GM18867 (cell line): ENCODE results near the gene COX6A2.

Source experiments
- ATAC-seq: cut with Tn5 transposase; IDR thresholded peaks from one replicate; pipeline ENCODE4 v1.9.1; 2021; ENCODE audit warnings: mild to moderate bottlenecking, moderate library complexity; ENCODE audit not compliant: unreplicated experiment

COX6A2 gene

DNA sequence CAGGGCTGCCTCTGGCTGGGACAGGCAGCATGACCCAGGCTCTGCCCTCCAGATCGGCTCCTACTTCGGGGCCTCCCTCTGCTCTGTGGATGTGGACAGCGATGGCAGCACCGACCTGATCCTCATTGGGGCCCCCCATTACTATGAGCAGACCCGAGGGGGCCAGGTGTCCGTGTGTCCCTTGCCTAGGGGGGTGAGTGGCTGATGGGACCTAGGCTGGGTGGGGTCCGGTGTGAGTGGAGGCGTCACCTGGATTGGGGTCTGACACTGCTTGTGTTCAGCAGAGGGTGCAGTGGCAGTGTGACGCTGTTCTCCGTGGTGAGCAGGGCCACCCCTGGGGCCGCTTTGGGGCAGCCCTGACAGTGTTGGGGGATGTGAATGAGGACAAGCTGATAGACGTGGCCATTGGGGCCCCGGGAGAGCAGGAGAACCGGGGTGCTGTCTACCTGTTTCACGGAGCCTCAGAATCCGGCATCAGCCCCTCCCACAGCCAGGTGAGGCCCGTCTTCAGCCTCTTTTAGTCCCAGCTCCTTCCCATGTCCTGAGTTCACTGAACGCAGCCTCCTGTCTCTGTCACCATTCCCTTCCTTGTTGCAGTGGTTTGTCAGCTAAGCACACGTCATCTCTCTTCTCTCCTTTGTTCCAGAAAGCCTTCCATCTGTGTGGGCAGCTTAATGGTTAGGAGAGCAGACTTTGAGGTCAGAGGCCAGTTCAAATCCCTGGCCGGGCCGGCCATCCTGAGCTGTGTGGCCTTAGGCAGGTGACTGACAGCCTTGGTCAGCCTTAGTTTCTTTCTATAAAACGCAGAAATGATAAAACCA, 16.9 kb downstream of the COX6A2 start:
- no peak for ATAC-seq

- ATAC-seq: no peak
Observed at GRCh38 chr16:31410082-31410481, 18.1 kb downstream of the COX6A2 start.

DNA sequence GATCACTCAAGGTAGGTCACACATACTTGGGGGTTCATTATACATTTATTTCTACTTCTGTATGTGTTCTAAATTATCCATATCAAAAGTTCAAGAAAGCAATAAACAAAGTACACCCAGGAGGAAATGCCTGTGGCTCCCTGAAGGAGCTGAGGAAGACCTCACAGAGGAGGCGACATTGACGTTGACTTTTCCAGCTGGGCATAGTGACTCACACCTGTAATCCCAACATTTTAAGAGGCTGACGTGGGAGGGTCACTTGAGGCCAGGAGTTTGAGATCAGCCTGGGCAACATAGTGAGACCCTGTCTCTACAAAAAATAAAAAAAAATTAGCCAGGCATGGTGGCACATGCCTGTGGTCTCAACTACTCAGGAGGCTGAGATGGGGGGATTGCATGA, 18.7 kb downstream of the COX6A2 start:
- no peak for ATAC-seq

- no peak for ATAC-seq
Observed at GRCh38 chr16:31407406-31407805, 20.8 kb downstream of the COX6A2 start.

- no peak for ATAC-seq
Observed at GRCh38 chr16:31404353-31405064, 23.7 kb downstream of the COX6A2 start.

DNA sequence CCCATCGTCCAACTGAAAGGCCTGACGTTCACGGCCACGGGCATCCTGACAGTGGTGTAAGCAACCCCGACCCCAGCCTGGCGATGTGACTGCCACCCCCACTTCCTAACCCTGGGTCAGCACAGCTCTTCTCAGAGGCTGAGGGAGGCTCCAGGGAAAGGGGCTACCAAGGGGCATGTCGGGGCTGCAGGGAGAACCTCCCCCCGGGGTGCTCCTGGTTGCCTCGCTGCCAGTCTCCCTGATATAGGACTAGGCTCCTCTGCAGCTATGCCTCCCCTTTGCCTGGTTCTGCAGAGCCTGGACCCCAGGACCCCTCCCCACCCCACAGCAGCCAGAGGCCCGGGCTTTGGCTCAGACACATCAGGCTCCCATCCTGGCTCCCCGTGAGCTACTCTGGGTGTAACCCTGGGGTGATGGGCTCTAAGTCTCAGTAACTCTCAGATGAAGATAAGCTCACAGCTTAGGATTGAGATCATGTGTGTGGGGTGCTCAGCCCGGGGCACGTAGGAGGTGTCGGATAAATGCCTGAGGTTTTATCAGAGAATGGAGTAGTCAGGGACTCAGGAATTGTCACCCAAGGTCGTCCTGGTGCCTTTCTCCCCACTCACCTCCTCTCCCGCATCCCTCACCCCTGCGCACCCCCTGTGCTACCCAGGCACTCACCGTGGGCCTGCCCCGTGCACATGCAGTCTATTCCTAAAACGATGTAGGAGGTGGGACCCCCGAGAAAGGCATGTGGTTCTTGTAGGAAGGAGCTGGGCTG, 24.4 kb downstream of the COX6A2 start:
- ATAC-seq: no peak

GRCh38 chr16:31402687-31403086, 25.5 kb downstream of the COX6A2 start:
- ATAC-seq: no peak

- ATAC-seq: no peak
Observed at GRCh38 chr16:31401436-31401835, 26.7 kb downstream of the COX6A2 start.

DNA sequence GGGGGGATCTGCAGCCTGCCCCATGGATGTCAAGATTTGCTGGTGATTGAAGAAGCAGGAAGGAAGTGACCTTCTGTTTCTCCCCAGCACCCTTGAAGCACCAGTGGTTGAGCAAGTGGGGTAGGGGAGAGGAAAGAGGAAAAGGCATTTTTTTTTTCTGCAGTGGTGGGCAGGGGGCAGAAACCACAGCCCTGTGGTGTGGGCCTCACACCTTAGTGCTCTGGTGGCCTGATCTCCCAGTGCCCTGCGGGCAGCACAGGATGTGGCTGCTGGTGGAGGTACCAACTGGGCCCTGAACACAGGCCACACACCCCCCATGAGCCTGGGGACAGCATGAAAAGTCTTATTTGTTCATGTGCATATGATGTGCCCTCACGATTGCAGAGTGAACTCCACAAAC, 28.0 kb downstream of the COX6A2 start:
- no peak for ATAC-seq

GRCh38 chr16:31397701-31398100, 30.5 kb downstream of the COX6A2 start:
- ATAC-seq: no peak

DNA sequence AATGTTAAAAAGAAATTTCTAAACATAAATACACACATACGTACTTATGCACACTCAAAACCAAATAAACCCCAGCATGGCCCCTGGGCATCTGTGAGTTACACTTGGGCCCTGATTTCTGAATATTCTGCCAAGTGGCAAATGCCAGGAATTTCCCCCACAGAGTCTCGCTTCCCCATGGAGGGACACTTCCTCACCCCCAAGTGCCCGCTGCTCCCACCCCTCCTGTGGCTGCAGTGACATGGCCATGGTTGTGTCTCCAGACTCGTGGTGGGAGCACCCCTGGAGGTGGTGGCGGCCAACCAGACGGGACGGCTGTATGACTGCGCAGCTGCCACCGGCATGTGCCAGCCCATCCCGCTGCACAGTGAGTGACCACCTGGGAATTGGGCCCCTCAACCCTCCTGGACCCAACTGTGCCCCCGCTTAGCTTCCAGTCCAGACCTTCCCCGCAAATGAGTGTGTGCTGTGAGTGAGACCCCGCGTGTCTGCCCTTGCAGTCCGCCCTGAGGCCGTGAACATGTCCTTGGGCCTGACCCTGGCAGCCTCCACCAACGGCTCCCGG, 31.0 kb downstream of the COX6A2 start:
- ATAC-seq: no peak

DNA sequence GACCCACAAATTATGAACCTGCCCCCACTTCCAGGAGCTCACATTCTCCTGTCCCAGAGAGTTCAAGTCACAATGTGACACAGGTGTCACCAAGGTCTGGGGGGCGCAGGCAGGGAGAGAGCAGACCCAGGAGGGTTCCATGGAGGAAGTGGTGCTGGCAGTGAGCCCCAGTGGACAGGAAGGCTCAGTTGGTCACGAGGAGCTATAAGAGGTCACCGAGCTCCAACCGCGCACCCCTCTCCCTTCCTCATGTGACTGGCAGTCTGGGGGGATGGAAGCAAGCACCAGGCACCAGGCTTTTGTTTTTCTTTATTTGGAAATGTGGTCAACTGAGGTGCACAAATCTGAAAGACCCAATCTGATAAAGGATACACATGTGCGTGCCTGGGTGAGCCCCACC, 32.5 kb downstream of the COX6A2 start:
- no peak for ATAC-seq

DNA sequence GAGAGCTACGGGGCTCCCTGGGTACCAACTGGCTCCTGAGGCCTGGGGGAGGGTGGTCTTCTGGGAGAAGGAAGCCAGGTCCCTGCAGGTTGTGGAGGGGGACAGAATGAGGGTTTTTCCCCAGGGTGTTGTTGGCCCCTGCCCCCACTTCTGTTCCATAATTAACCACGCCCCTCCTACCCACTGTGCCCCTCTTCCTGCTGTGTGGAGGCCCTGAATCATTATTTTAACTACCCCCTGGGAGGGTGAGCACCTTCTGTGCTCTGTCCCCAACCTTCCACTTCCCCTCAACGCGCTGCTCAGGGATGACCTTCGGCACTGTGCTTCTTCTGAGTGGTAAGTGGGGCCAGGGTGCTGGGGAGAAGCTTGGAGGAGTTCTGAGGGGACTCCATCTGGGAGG, 35.1 kb downstream of the COX6A2 start, which contains the start of gene ITGAD:
Gene ITGAD (plus strand): TSS at position 280 of the 400 bp plus-strand sequence. CDS start 26 bp downstream, at position 306.
- no peak for ATAC-seq

- no peak for ATAC-seq
Observed at GRCh38 chr16:31390504-31391041, 37.6 kb downstream of the COX6A2 start.

DNA sequence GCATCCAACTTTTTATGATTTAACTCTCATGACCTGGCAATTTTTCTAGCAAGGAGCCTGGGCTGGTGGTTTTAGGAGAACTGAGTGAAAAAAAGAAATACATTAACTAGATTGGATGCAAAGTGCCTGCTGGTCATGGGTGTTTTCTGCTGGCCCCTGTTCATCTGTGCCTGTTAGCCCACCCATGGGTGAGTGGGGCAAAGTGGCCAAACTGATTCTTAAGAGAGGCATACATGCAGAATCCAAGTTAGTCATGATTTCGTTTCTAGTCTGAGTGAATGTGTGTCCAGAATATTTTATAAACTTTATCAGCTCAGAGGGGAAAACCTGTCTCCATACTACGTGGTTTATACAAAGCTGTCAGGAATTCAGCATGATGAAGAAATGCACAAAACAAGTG, 39.6 kb downstream of the COX6A2 start:
- no peak for ATAC-seq

DNA sequence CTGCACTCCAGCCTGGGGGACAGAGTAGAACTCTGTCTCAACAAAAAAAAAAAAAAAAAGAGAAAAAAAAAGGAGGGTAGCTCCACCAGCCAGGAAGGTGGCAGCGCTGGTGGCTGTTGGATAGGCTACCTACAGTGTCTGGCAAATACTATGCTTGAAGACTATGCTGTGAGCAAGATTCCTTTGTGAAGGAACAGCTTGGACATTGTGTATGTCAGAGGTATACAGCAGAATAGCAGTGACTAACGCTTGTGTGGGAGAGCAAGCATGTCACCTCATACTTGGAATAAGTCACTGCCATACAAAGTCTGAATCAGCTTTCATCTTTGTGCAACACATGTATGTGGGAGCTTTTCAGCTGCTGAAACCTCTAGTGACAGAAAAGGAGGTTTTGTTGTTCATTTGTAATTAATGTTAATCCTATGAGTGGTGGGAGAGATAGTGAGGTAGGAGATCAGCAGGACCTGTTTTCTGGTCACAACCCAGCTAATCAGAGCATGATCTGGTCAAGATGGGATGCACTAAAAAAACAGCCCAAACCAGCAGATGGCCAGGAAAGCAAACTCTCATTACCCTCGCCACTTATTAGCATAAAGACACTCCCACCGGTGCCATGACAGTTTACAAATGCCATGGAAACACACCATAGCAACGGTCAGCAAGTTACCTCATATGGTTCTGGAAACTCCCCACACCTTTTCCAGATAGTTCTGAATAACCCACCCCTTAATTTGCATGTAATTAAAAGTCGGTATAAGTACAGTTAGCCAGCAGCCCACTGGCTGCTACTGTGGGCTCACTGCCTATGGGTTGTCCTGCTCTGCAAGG, 41.8 kb downstream of the COX6A2 start:
- peak; percentile 73 for ATAC-seq

GRCh38 chr16:31385680-31386079, 42.5 kb downstream of the COX6A2 start:
- no peak for ATAC-seq

GRCh38 chr16:31382485-31383161, 45.5 kb downstream of the COX6A2 start:
- ATAC-seq: no peak

- no peak for ATAC-seq
Observed at GRCh38 chr16:31380201-31380600, 48.0 kb downstream of the COX6A2 start.
